MM.1S (cell line): Measurements from ENCODE around the gene ITPA.

Experiments used
- DNase-seq: peaks from one replicate; pipeline ENCODE4 v3.0.0-alpha.2; 2015
- H2AFZ ChIP-seq: fragments of 300-600 bp; sonication (generic); 2 replicates; pipeline ENCODE4 v1.6.0; 2016; ENCODE audit warnings: antibody characterized with exemption, low read length
- H3F3A ChIP-seq: fragments of 300-600 bp; sonication (generic); 2 replicates; pipeline ENCODE4 v1.6.1; 2016; ENCODE audit warnings: mild to moderate bottlenecking, antibody characterized with exemption, low read length, moderate library complexity, mixed read lengths; ENCODE audit not compliant: insufficient read depth
- H3K27ac ChIP-seq: fragments of 300-600 bp; sonication (generic); 2 replicates; pipeline ENCODE4 v1.5.1; 2016; ENCODE audit warnings: mild to moderate bottlenecking, low read length
- H3K27me3 ChIP-seq: fragments of 300-600 bp; sonication (generic); replicated peaks from 2 replicates; pipeline ENCODE4 v1.6.0; 2016; ENCODE audit warnings: low read length; ENCODE audit not compliant: insufficient read depth
- H3K36me3 ChIP-seq: fragments of 300-600 bp; sonication (generic); replicated peaks from 2 replicates; pipeline ENCODE4 v1.6.1; 2016; ENCODE audit warnings: mild to moderate bottlenecking, low read length, mixed read lengths; ENCODE audit not compliant: insufficient read depth
- H3K4me1 ChIP-seq: fragments of 300-600 bp; sonication (generic); 2 replicates; pipeline ENCODE4 v1.6.1; 2016; ENCODE audit warnings: low read length, mixed read lengths
- H3K4me2 ChIP-seq: fragments of 300-600 bp; sonication (generic); 2 replicates; pipeline ENCODE4 v1.6.0; 2016; ENCODE audit warnings: low read depth, low read length
- H3K4me3 ChIP-seq: fragments of 300-600 bp; sonication (generic); 2 replicates; pipeline ENCODE4 v1.5.1; 2016; ENCODE audit warnings: low read length, mixed read lengths
- H3K79me2 ChIP-seq: fragments of 300-600 bp; sonication (generic); 2 replicates; pipeline ENCODE4 v1.6.1; 2016; ENCODE audit warnings: mixed run types, low read length, mixed read lengths
- H3K9ac ChIP-seq: fragments of 300-600 bp; sonication (generic); 2 replicates; pipeline ENCODE4 v1.6.1; 2016; ENCODE audit warnings: low read length, mixed read lengths
- H3K9me2 ChIP-seq: fragments of 300-600 bp; sonication (generic); replicated peaks from 2 replicates; pipeline ENCODE4 v1.6.1; 2016; ENCODE audit warnings: mild to moderate bottlenecking, low read length, mixed read lengths; ENCODE audit not compliant: insufficient read depth
- H3K9me3 ChIP-seq: fragments of 300-600 bp; sonication (generic); replicated peaks from 2 replicates; pipeline ENCODE4 v1.6.1; 2016; ENCODE audit warnings: mild to moderate bottlenecking, low read length, mixed read lengths; ENCODE audit not compliant: insufficient read depth
- H4K20me1 ChIP-seq: fragments of 300-600 bp; sonication (generic); 2 replicates; pipeline ENCODE4 v1.6.1; 2016; ENCODE audit warnings: mild to moderate bottlenecking, low read length, moderate library complexity, mixed read lengths; ENCODE audit not compliant: insufficient read depth
- EZH2 ChIP-seq: fragments of 300-600 bp; sonication (generic); optimal IDR thresholded peaks from 2 replicates; pipeline ENCODE3; 2017; ENCODE audit warnings: low read depth, mild to moderate bottlenecking, antibody characterized with exemption, low read length, mixed read lengths
- EZH2phosphoT487 ChIP-seq: fragments of 300-600 bp; sonication (generic); IDR thresholded peaks from 2 replicates; pipeline ENCODE4 v1.6.1; 2018; ENCODE audit warnings: antibody characterized with exemption, low read length
- TF ChIP-seq, protein P1 (sequence below): fragments of 300-600 bp; sonication (generic); IDR thresholded peaks from 2 replicates; pipeline ENCODE4 v1.5.1; 2016; ENCODE audit warnings: antibody characterized with exemption, low read length, mixed read lengths

Gene ITPA

DNA sequence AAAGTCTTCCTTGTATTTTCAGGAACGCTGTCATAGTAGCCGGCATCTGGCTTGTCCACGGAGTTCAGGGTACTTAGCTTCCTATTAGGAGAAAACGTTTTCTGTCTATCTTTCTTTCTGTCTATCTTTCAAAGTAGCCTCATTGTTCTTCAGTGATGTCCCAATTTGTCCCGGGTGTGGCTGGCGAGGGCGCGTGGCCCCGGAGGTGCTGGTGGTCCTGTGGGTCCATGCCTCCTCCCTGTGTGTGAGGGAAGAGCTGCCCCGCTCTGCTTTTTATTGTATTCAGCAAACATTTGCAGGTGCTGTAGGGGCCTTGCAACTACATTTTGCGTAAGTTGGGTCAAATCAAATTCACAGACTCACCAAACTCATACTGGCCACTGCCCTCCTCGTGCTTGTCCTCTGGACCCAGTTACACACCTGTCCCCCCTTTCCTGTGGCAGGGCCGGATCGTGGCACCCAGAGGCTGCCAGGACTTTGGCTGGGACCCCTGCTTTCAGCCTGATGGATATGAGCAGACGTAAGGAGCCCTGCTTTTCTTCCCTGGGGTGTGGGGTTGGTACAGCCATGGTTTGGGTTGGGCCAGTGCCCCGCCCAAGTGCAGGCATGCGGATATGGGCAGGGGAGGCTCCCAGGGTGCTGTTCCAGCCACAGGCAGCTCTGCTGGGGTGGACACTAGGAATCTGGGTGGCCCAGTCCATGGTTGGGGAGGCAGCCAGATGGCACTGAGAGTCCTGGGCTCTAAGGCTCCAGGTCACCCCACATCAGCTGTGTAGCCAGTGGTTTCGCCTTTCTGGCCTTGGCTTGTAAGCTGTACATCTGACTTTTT lies 12.3 kb downstream of the ITPA start:
- Histone ChIP-seq H3K4me1 (no peaks in the 10 kb centered on the region), H3K9me3 (no peaks in the 10 kb centered on the region), H3K9me2 (no peaks in the 10 kb centered on the region), H3K4me3 (no peak overlapping the region), H2AFZ (no peak overlapping the region), H3K27ac (no peak overlapping the region), H3F3A (no peaks in the 10 kb centered on the region), H4K20me1 (no peaks in the 10 kb centered on the region), H3K9ac (no peak overlapping the region), H3K36me3 (no peaks in the 10 kb centered on the region), H3K4me2 (no peak overlapping the region), H3K27me3 (no peaks in the 10 kb centered on the region), H3K79me2 (no peaks in the 10 kb centered on the region)
- no peak for DNase-seq
- TF ChIP-seq EZH2phosphoT487 (no peak), EZH2 (no peak)
- TF ChIP-seq, protein P1, sequence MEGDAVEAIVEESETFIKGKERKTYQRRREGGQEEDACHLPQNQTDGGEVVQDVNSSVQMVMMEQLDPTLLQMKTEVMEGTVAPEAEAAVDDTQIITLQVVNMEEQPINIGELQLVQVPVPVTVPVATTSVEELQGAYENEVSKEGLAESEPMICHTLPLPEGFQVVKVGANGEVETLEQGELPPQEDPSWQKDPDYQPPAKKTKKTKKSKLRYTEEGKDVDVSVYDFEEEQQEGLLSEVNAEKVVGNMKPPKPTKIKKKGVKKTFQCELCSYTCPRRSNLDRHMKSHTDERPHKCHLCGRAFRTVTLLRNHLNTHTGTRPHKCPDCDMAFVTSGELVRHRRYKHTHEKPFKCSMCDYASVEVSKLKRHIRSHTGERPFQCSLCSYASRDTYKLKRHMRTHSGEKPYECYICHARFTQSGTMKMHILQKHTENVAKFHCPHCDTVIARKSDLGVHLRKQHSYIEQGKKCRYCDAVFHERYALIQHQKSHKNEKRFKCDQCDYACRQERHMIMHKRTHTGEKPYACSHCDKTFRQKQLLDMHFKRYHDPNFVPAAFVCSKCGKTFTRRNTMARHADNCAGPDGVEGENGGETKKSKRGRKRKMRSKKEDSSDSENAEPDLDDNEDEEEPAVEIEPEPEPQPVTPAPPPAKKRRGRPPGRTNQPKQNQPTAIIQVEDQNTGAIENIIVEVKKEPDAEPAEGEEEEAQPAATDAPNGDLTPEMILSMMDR, result no peak

DNA sequence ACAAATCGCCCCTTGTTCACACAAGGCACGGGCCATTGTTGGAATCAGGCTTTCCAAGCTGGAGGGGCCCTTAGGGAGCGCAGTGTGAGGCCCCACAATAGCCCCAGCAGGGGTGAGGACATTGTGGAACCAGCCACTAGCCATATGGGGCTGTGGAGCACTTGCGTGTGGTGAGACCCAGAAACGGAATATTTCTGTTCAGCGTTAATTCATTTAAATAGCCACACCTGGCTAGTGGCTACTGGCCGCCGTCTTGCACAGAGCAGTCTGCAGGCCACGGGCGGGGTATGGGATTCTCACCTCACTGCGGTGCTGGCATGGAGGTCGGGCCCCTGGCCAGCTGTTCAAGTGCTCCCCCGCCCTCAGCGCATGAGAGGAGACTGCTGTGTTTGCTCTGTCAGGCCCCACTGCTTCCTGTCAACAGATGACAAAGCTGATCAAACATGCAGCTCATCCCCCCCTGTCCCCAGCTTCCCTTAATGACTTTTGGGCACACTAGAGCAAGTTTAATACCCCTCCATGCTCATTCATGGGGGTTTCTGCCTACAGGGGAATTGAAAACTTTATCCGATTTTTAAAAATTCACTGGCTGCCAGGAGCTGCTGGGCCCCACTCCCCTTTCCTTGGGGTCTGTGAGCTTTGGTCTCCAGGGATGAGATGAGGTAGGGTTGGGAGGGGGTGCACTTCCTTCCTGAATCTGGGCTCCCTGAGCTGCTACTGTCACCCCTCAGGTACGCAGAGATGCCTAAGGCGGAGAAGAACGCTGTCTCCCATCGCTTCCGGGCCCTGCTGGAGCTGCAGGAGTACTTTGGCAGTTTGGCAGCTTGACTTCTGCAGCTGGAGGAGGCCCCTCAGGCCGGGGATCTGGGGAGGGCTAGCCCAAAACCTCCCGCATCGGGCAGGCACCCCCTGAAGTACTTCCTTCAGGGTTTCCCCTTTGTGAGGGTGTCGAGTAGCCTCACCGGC lies 13.6 kb downstream of the ITPA start:
- H4K20me1 ChIP-seq, result no peaks in the 10 kb centered on the region
- DNase-seq, result no peak
- H2AFZ ChIP-seq, result no peak overlapping the region
- H3F3A ChIP-seq, result no peaks in the 10 kb centered on the region
- no peak overlapping the region for H3K9ac ChIP-seq
- H3K4me3 ChIP-seq, result no peak overlapping the region
- no peaks in the 10 kb centered on the region for H3K9me2 ChIP-seq
- H3K9me3 ChIP-seq, result no peaks in the 10 kb centered on the region
- no peaks in the 10 kb centered on the region for H3K4me1 ChIP-seq
- H3K79me2 ChIP-seq, result no peaks in the 10 kb centered on the region
- H3K36me3 ChIP-seq, result no peaks in the 10 kb centered on the region
- H3K4me2 ChIP-seq, result no peak overlapping the region
- H3K27me3 ChIP-seq, result no peaks in the 10 kb centered on the region
- H3K27ac ChIP-seq, result no peak overlapping the region
- no peak for TF ChIP-seq EZH2phosphoT487
- no peak for TF ChIP-seq EZH2
- TF ChIP-seq, protein P1, result no peak

DNA sequence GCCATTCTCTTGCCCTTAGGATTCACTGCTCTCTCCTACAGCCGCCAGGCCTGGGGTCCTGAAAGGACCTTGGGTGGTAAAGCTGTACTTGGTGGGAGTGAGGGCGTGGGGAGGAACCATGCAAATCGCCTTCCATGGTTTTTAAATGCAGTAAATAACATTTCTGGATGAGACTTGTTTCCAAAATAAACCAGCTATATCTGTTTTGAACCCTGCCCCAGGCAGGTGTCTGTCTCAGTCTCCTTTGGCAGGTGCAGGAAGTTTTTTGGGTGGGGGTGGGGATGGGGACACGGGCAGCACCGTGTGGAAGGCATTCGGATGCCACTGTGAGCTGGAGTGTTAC lies 14.3 kb downstream of the ITPA start:
- no peak overlapping the region for H3K4me2 ChIP-seq
- H3K9me2 ChIP-seq, result no peaks in the 10 kb centered on the region
- H3F3A ChIP-seq, result no peaks in the 10 kb centered on the region
- no peaks in the 10 kb centered on the region for H4K20me1 ChIP-seq
- no peaks in the 10 kb centered on the region for H3K36me3 ChIP-seq
- DNase-seq, result no peak
- TF ChIP-seq, protein P1, result no peak
- no peak for TF ChIP-seq EZH2phosphoT487
- no peak for TF ChIP-seq EZH2
- no peaks in the 10 kb centered on the region for H3K9me3 ChIP-seq
- H3K27ac ChIP-seq, result no peak overlapping the region
- H2AFZ ChIP-seq, result no peak overlapping the region
- H3K79me2 ChIP-seq, result no peaks in the 10 kb centered on the region
- no peaks in the 10 kb centered on the region for H3K4me1 ChIP-seq
- no peak overlapping the region for H3K4me3 ChIP-seq
- no peak overlapping the region for H3K9ac ChIP-seq
- H3K27me3 ChIP-seq, result no peaks in the 10 kb centered on the region
